HEK293T (cell line): Measurements from ENCODE around the gene CHD2.

ENCODE experiments used
- CTCF ChIA-PET: fragments of 350-600 bp; formaldehyde crosslinking; extraction: SDS; loops from one replicate; lab custom pipeline; 2021; ENCODE audit warnings: antibody characterized with exemption, inconsistent platforms; lab: Yijun Ruan, JAX
- POLR2A ChIA-PET: fragments of 350-600 bp; formaldehyde crosslinking; extraction: SDS; loops from one replicate; lab custom pipeline; 2020; ENCODE audit warnings: antibody characterized with exemption, inconsistent platforms; lab: Yijun Ruan, JAX
- DNase-seq: peaks from one replicate; pipeline ENCODE4 v3.0.0; 2012; ENCODE audit warnings: mixed read lengths; ENCODE audit errors: extremely low spot score
- ARNT ChIP-seq: fragments of 450-650 bp; IDR thresholded peaks from 2 replicates; pipeline ENCODE4 v1.6.1; 2017; ENCODE audit warnings: mild to moderate bottlenecking
- BHLHE40 ChIP-seq: fragments of 450-650 bp; IDR thresholded peaks from 2 replicates; pipeline ENCODE4 v1.6.1; 2016; ENCODE audit warnings: mild to moderate bottlenecking, moderate library complexity, borderline replicate concordance
- CTBP1 ChIP-seq: fragments of 450-650 bp; IDR thresholded peaks from 2 replicates; pipeline ENCODE4 v1.6.1; 2016; ENCODE audit warnings: borderline replicate concordance
- ELF4 ChIP-seq: fragments of 450-650 bp; IDR thresholded peaks from 2 replicates; pipeline ENCODE4 v1.6.1; 2017; ENCODE audit warnings: antibody characterized with exemption
- FOXA1 ChIP-seq: fragments of 450-650 bp; IDR thresholded peaks from 2 replicates; pipeline ENCODE4 v1.6.1; 2016; ENCODE audit warnings: mild to moderate bottlenecking
- FOXK2 ChIP-seq: fragments of 450-650 bp; IDR thresholded peaks from 2 replicates; pipeline ENCODE4 v1.6.1; 2016; ENCODE audit warnings: mild to moderate bottlenecking
- FOXM1 ChIP-seq: fragments of 450-650 bp; IDR thresholded peaks from 2 replicates; pipeline ENCODE4 v1.6.1; 2017; ENCODE audit warnings: mild to moderate bottlenecking, borderline replicate concordance
- HDGF ChIP-seq: fragments of 450-650 bp; IDR thresholded peaks from 2 replicates; pipeline ENCODE4 v1.6.1; 2017; ENCODE audit warnings: antibody characterized with exemption, borderline replicate concordance
- L3MBTL2 ChIP-seq: fragments of 450-650 bp; conservative IDR thresholded peaks from 2 replicates; pipeline ENCODE4 v1.6.1; 2016; ENCODE audit warnings: mild to moderate bottlenecking
- LEF1 ChIP-seq: fragments of 450-650 bp; IDR thresholded peaks from 2 replicates; pipeline ENCODE4 v1.6.1; 2017; ENCODE audit warnings: mild to moderate bottlenecking, borderline replicate concordance
- NFRKB ChIP-seq: fragments of 450-650 bp; IDR thresholded peaks from 2 replicates; pipeline ENCODE4 v1.6.1; 2016; ENCODE audit warnings: mild to moderate bottlenecking, moderate library complexity
- SP1 ChIP-seq: fragments of 450-650 bp; IDR thresholded peaks from 2 replicates; pipeline ENCODE4 v1.6.1; 2017
- SUZ12 ChIP-seq: fragments of 450-650 bp; IDR thresholded peaks from 2 replicates; pipeline ENCODE4 v1.6.1; 2016; ENCODE audit warnings: mild to moderate bottlenecking
- TARDBP ChIP-seq: fragments of 450-650 bp; IDR thresholded peaks from 2 replicates; pipeline ENCODE4 v1.6.1; 2016
- ZNF384 ChIP-seq: fragments of 450-650 bp; IDR thresholded peaks from 2 replicates; pipeline ENCODE4 v1.6.1; 2016
- TF ChIP-seq, protein P1 (sequence below): fragments of 450-650 bp; IDR thresholded peaks from 2 replicates; pipeline ENCODE4 v1.6.1; 2016

CHD2 gene

DNA sequence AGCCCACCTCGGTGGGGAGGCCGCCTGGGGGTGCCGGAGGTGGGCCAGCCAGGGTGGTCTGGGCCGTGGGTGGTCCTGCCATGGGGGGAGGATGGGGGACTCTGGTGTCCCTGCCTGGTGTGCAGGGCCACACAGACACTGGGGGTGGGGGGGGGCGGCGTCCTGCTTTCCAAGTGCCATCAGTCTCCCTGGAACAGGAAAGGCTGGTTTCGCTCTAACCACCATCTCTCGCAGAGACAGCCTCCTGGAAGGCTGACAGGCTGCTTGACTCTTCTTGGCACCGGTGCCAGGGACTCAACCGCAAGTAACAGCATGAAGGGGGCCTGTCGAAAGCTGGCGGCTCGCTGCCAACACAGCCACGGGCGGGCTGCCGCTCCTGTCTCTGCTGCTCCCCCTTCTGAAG lies 148.6 kb downstream of the CHD2 start:
- POLR2A ChIA-PET = no interaction called here
- CTCF ChIA-PET = no interaction called here
- no peak for DNase-seq
- TF ChIP-seq L3MBTL2 (no peak), ARNT (no peak), SUZ12 (no peak), TARDBP (no peak), LEF1 (no peak), FOXM1 (no peak), NFRKB (no peak), SP1 (no peak), FOXK2 (no peak), ZNF384 (no peak), BHLHE40 (no peak), FOXA1 (no peak), ELF4 (no peak), HDGF (no peak)
- TF ChIP-seq, protein P1, sequence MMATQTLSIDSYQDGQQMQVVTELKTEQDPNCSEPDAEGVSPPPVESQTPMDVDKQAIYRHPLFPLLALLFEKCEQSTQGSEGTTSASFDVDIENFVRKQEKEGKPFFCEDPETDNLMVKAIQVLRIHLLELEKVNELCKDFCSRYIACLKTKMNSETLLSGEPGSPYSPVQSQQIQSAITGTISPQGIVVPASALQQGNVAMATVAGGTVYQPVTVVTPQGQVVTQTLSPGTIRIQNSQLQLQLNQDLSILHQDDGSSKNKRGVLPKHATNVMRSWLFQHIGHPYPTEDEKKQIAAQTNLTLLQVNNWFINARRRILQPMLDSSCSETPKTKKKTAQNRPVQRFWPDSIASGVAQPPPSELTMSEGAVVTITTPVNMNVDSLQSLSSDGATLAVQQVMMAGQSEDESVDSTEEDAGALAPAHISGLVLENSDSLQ = no peak

DNA sequence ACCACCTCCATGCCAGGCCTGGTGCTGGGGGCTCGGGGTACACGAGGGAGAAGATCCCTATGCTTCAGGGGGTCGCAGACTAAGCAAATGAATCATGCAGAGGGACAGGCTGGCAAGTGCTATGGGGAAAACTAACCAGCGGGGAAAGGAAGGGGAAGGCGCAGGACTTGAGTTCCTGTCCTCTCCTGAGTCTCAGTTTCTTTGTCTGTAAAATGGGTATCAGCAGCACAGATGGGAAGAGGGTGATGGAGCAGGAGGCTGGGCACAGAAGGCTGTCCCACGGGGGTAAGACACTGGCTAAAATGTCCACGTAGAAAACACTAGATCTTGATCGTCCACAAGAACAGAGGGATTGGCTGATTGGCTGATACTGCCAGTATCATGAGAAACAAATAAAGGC lies 149.1 kb downstream of the CHD2 start:
- TF ChIP-seq CTBP1 = no peak
- TF ChIP-seq LEF1 = no peak
- TF ChIP-seq FOXK2 = no peak
- TF ChIP-seq NFRKB = no peak
- TF ChIP-seq SUZ12 = no peak
- TF ChIP-seq ZNF384 = no peak
- TF ChIP-seq SP1 = no peak
- TF ChIP-seq FOXM1 = no peak
- TF ChIP-seq L3MBTL2 = no peak
- no peak for TF ChIP-seq HDGF
- TF ChIP-seq ELF4 = no peak
- TF ChIP-seq ARNT = no peak
- TF ChIP-seq BHLHE40 = no peak
- TF ChIP-seq TARDBP = no peak
- TF ChIP-seq, protein P1 = no peak
- ChIA-PET POLR2A (no interaction called here), CTCF (no interaction called here)
- DNase-seq = no peak

DNA sequence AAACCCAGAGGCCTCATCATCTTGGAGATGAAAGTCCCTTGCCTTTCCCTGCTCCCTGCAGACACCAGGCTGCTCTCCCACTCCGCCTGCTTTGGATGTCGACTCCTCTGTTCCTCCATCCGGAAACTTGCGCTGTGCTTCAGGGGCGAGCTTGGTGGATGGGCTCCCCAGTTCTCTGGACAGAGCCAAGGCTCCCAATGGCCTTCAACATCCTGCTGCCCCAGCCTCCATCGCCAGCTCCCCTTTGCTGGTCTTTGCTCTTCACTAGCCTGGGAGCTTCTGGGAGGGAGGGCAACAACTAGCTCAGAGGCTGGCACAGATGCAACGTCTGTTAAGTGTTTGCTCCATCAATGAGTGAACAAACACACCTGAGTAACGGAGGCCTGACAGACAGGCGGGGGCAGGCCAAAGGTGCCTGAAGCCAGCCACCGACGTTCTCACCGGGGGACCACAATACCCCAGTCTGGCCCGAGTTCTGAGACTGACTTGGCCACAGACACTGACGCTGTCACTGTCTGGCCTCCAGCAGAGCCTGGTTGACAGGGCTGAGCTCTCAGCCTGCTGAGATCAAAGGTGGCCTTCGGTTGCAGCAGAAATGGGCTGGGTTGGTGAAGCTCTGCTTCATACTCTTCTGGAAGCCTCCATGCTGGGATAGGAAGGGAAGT lies 149.9 kb downstream of the CHD2 start:
- no peak for DNase-seq
- ChIA-PET CTCF (interaction anchor here (0.7 kb wide), 1 partner anchor 14 kb away, joined by 3 read pairs; no protein-coding TSS in a partner anchor), POLR2A (no interaction called here)
- no peak for TF ChIP-seq SUZ12
- no peak for TF ChIP-seq ZNF384
- no peak for TF ChIP-seq FOXM1

DNA sequence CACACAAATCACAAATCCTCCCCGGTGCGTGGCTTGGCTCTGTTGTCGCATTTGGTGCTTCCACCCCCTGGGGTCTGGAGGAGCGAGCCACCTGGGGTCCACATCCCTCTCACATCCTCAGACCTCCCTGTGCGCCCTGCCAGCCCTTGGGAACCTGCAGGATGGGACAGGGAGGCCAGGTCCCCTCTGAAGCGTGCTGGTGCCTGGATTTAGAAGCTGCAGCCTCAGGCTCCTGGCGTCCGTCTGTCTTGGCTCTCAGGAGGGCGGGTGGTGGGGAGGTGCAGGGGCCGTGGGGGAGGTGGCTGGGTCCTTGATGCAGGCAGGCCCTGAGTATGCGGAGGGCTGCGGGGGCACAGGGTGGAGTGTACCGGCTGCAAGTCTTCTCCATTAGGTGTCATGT lies 150.5 kb downstream of the CHD2 start:
- no peak for DNase-seq
- ChIA-PET CTCF (interaction anchor here (0.7 kb wide), 1 partner anchor 15 kb away, joined by 3 read pairs; no protein-coding TSS in a partner anchor), POLR2A (no interaction called here)
- TF ChIP-seq FOXA1 (no peak), LEF1 (no peak), BHLHE40 (no peak), ARNT (no peak), FOXM1 (no peak), HDGF (no peak), FOXK2 (no peak), SUZ12 (no peak), CTBP1 (no peak), L3MBTL2 (no peak), TARDBP (no peak), SP1 (no peak), ELF4 (no peak), NFRKB (no peak), ZNF384 (no peak)
- TF ChIP-seq, protein P1 = no peak

DNA sequence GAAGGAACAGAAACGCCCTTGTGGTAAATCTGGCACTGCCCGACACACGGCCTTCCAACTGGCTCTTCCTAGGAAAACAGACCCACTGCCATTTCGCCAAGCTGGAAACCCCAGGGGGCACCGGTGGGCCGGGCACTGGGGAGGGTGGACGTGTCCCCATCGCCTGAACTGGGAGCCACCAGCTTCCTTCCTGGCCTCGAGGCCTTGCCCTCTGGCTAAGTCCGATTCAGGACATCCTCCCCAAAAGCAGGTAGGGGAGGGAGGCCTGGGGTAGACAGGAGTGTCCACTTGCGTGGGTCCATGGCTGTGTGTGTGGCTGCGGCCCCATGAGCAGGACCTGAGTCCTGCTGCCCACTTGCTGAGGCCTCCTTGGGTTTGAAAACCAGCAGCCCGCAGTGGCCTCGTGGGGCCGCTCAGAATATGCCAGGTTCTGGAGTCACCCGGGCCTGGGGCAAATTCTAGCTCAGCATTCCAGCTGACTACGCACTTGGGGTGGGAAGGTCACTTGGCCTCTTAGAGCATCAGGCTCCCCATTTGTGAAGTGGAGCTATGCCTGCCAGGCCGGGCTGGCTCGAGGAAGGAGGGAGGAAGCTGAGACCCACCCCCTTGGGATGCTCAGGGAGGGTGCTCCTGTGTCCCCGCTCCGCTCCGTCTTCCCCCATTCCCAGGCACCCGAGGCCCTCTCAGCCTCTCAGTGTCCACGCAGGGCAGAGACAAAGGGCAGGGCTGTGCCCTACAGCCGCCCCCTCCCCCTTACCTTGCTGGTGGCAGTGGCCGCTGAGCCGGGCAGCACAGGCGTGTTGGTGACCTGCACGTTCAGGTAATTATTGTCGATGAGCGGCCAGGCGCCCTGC lies 151.3 kb downstream of the CHD2 start:
- ChIA-PET CTCF (interaction anchor here (0.6 kb wide), 1 partner anchor 218 kb away, joined by 3 read pairs; no protein-coding TSS in a partner anchor), POLR2A (no interaction called here)
- TF ChIP-seq HDGF = no peak
- no peak for TF ChIP-seq FOXM1
- TF ChIP-seq BHLHE40 = no peak
- TF ChIP-seq ARNT = no peak
- TF ChIP-seq FOXK2 = no peak
- TF ChIP-seq CTBP1 = no peak
- no peak for TF ChIP-seq NFRKB
- TF ChIP-seq LEF1 = no peak
- TF ChIP-seq ZNF384 = no peak
- no peak for TF ChIP-seq ELF4
- no peak for TF ChIP-seq SP1
- TF ChIP-seq FOXA1 = no peak
- TF ChIP-seq TARDBP = no peak
- TF ChIP-seq, protein P1 = no peak
- no peak for TF ChIP-seq L3MBTL2
- TF ChIP-seq SUZ12 = no peak
- DNase-seq = no peak
